GM13976 (cell line): ENCODE measurements around the gene TLR9.
A peak's percentile ranks its signal among the peaks of the same experiment; 100 is the strongest.

Experiments
- DNase-seq: peaks from one replicate; pipeline ENCODE4 v3.0.0; 2012; ENCODE audit warnings: low spot score
- in situ Hi-C: fragments of 300-500 bp; cut with MboI; formaldehyde crosslinking; loops from one replicate; pipeline ENCODE4 v1.12.0; 2022; ENCODE audit warnings: low sequenced_read_pairs, mixed read lengths, inconsistent platforms; ENCODE audit not compliant: unreplicated experiment
- TF ChIP-seq, protein P1 (sequence below): IDR thresholded peaks from 2 replicates; pipeline ENCODE4 v1.5.1; 2012; ENCODE audit warnings: borderline replicate concordance, mild to moderate bottlenecking; ENCODE audit not compliant: insufficient read depth; ENCODE audit errors: extremely low read depth, missing control alignments, control extremely low read depth

The TLR9 gene

DNA sequence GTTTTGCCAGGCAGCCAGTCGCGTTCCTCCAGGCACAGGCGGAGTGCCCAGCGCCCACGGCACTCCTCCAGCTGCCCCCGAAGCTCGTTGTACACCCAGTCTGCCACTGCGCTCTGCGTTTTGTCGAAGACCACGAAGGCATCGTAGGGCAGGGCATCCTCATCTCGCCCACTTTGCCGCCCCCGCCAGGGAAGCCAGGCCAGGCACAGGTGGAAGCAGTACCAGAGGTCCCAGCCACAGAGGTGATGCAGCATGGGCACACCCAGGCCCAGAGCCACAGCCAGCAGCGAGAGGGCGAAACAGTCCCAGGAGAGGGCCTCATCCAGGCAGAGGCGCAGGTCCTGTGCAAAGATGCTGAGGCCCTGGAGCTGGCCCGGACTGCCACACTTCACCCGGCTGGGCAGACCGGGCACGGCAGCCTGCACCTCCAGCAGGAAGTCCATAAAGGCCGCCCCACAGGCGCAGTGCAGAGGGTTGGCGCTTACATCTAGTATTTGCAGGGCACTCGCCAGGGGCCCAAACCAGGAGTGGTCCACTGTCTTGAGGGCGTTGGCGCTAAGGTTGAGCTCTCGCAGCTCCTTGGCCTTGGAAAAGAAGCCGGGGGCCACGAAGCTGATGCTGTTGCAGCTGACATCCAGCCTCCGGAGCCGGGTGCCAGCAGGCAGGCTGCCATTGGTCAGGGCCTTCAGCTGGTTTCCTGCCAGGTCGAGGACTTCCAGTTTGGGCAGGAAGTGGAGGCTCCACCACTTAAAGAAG lies 3.7 kb downstream of the TLR9 start:
- in situ Hi-C loops, result no loop called here
- TF ChIP-seq, protein P1, sequence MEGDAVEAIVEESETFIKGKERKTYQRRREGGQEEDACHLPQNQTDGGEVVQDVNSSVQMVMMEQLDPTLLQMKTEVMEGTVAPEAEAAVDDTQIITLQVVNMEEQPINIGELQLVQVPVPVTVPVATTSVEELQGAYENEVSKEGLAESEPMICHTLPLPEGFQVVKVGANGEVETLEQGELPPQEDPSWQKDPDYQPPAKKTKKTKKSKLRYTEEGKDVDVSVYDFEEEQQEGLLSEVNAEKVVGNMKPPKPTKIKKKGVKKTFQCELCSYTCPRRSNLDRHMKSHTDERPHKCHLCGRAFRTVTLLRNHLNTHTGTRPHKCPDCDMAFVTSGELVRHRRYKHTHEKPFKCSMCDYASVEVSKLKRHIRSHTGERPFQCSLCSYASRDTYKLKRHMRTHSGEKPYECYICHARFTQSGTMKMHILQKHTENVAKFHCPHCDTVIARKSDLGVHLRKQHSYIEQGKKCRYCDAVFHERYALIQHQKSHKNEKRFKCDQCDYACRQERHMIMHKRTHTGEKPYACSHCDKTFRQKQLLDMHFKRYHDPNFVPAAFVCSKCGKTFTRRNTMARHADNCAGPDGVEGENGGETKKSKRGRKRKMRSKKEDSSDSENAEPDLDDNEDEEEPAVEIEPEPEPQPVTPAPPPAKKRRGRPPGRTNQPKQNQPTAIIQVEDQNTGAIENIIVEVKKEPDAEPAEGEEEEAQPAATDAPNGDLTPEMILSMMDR, result no peak
- DNase-seq, result no peak

DNA sequence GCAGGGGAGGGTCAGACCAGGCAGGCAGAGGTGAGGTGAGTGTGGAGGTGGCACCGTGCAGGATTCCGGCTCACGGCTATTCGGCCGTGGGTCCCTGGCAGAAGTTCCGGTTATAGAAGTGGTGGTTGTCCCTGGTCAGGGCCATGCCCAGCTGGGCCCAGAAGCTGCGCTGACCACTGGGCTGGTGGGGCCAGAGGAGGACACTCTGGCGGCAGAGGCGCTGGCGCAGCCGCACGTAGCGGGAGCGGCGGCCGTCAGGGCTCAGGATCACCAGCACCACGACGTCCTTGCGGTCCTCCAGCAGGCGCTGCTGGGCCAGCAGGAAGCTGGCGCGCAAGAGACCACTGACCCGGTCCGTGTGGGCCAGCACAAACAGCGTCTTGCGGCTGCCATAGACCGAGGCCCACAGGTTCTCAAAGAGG lies 4.3 kb downstream of the TLR9 start:
- no peak for DNase-seq
- TF ChIP-seq, protein P1, result no peak
- in situ Hi-C loops, result no loop called here

DNA sequence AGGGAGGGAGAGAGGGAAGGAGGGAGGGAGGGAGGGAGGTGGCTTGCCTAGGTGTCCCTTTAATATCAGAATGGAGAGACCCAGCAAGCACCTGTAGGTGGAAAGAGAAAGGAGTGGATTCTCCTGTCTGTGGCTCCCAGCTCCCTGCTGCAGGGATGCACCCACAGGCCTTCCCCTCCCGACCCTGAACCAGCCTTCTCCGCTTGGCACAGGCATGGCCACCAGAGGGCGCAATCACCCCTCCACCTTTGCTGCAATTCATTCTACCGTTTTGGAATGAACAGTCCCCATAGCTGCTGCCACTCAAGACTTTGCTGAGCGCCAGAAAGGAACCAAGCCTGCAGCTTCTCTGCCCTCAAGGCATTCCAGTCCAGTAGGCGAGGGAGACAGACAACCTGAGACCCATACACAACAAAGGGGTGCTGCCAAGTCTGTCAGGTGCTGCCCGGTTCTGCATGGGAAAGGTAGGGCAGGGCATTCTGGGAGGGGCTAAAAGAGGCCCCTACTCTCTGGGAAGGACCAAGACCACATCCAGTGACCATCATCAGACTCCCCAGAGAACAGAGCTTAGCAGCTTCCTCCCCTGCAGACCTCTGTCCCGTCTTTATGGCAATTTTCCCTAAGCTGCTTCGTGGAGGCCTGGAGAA lies 4.9 kb downstream of the TLR9 start:
- TF ChIP-seq, protein P1, result peak; percentile 96
- DNase-seq, result peak; percentile 87
- in situ Hi-C loops, result no loop called here

DNA sequence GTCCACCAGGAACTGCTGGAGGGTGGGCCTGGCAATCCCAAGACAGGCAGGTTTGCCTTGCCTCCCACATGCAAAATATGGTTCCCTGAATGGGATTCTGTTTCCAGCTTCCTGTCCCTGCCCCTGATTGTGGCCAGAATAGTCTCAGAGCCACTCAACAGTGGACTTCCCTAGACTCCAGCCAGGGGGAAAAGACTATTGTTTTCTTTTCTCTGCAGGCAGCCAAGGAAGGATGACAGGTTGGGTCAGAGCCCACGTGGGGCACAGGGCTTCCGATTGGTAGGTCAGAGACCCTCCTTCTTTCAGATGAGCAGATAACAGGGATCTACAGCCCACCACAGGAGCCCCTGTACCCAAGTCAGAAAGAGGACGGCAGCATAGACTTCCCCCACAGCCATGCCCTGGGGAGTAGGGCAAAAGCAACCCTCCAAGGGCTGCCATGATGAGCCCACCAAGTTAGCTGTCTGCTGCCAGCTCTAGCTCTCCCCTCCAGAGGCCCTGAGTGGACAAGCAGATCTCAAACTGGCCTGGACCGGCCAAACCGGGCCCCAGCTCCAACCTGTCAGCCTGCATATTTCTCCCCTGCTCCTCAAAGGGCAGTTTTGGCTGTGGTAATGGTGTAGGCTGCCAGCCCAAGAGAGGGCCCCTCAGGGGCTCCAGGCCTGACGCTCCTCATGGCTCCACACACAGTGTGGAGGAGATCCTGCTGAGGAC lies 6.4 kb downstream of the TLR9 start:
- in situ Hi-C loops, result no loop called here
- DNase-seq, result no peak
- TF ChIP-seq, protein P1, result no peak

DNA sequence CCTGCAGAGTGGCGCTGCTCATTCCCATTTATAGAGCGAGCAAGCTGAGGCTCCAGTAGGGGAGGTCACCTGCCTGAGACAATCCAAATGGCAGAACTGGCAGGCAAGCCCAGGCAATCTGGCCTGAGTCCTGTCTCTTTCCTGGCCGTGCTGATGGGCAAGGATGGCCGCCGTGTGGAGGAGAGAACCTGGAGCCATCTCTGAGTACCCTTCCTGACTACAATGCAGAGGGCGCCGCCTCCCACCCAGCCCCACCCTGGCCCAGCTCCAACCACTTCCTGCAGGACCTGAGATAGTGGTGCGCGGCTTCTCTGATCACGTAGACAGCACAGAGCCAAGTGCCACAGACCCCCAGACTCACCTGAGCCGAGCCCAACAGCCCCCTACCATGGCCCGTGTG lies 7.0 kb downstream of the TLR9 start:
- TF ChIP-seq, protein P1, result no peak
- in situ Hi-C loops, result no loop called here
- no peak for DNase-seq

DNA sequence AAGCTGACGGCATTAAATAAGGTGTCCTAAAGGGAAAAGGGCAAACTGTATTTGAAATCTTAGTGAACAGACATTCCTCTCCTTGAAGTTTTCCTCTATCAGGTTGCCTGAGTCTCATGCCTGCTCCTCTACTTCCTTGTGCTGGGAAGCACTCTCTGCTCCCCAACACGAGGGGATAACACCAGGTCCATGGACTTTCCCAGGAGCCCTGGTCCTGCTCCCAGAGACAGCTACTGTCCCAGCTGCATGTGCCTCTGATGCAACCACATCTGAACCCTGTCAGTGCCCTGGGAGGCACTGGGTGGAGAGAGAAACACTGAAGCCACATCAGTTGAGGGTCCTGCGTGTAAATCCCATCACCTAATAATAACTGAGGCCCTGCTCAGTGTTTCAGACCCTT lies 7.4 kb downstream of the TLR9 start:
- no peak for DNase-seq
- TF ChIP-seq, protein P1, result no peak
- in situ Hi-C loops, result no loop called here
